OCI-LY3 (cell line): ENCODE results near the gene POLR2L.

ENCODE experiments used
- EZH2phosphoT487 ChIP-seq: fragments of 200-600 bp; shearing (Covaris generic); IDR thresholded peaks from 2 replicates; pipeline ENCODE4 v1.6.1; 2018; ENCODE audit warnings: antibody characterized with exemption, mixed run types, low read depth
- TF ChIP-seq, protein P1 (sequence below): fragments of 200-600, 300-600 bp; sonication (generic); IDR thresholded peaks from 2 replicates; pipeline ENCODE4 v1.5.1; 2014; ENCODE audit warnings: antibody characterized with exemption, low read length, low read depth

- TF ChIP-seq, protein P1, sequence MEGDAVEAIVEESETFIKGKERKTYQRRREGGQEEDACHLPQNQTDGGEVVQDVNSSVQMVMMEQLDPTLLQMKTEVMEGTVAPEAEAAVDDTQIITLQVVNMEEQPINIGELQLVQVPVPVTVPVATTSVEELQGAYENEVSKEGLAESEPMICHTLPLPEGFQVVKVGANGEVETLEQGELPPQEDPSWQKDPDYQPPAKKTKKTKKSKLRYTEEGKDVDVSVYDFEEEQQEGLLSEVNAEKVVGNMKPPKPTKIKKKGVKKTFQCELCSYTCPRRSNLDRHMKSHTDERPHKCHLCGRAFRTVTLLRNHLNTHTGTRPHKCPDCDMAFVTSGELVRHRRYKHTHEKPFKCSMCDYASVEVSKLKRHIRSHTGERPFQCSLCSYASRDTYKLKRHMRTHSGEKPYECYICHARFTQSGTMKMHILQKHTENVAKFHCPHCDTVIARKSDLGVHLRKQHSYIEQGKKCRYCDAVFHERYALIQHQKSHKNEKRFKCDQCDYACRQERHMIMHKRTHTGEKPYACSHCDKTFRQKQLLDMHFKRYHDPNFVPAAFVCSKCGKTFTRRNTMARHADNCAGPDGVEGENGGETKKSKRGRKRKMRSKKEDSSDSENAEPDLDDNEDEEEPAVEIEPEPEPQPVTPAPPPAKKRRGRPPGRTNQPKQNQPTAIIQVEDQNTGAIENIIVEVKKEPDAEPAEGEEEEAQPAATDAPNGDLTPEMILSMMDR: no peak
- TF ChIP-seq EZH2phosphoT487: no peak
Measured at GRCh38 chr11:870418-870817, 28.1 kb upstream of the POLR2L start.
